ENCODE data around the gene SMIM12. TPM values are rescaled to one million over a fixed set of nuclear protein-coding genes. Genes with fewer than 3 reads are reported as not detected.

The SMIM12 gene
- total and polyA plus RNA-seq, 2 of the 8 experiments (the other 6 are each of a cell fraction or from before 2014, with no cell fraction given) = 40.9 to 49.2 TPM

GRCh38 chr1:34833711-34834110 lies 25.8 kb downstream of the SMIM12 start:
- Histone ChIP-seq H4K8ac (ENCODE audit: extremely low read depth, insufficient read depth, low read length) (no peak overlapping the region), H4K91ac (replicated peaks; ENCODE audit: insufficient read length, low read length) (no peak overlapping the region), H3K79me1 (ENCODE audit: low read depth, low read length) (no peaks in the 10 kb centered on the region), H3K23me2 (ENCODE audit: low read depth, low read length) (no peaks in the 10 kb centered on the region; the same call in 1 of the 2 replicates), H3K56ac (replicated peaks; ENCODE audit: insufficient read length, low read depth, low read length) (no peak overlapping the region), H3K4me3 (ENCODE audit: extremely low read depth in 1 of 4, insufficient read depth in 2 of 4, low read depth in 3 of 4, low read length in 4 of 4) (no peak overlapping the region), H3K14ac (ENCODE audit: insufficient read length) (no peak overlapping the region), H2BK5ac (ENCODE audit: low read depth, low read length) (no peak overlapping the region), H3K79me2 (ENCODE audit: control insufficient read depth in 1 of 2, insufficient read depth in 2 of 2, low read length in 2 of 2) (no peaks in the 10 kb centered on the region), H3K4me2 (ENCODE audit: insufficient read depth in 1 of 2, low read depth in 2 of 2, low read length in 2 of 2) (no peak overlapping the region), H3K9ac (replicated peaks in 1 of 4; ENCODE audit: extremely low read depth in 1 of 4, low read depth in 3 of 4, low read length in 3 of 4) (no peak overlapping the region), H2BK15ac (ENCODE audit: low read length) (no peak overlapping the region), H3K18ac (ENCODE audit: extremely low read depth, low read length) (no peak overlapping the region), H2BK120ac (replicated peaks; ENCODE audit: low read depth, low read length) (no peak overlapping the region), H4K5ac (ENCODE audit: insufficient read length, low read depth, low read length) (no peak overlapping the region), H3K36me3 (ENCODE audit: control insufficient read depth in 2 of 4, insufficient read depth in 4 of 4, low read length in 3 of 4) (no peaks in the 10 kb centered on the region), H3K9me3 (ENCODE audit: insufficient read depth in 2 of 2, low read depth in 1 of 2, low read length in 1 of 2) (no peaks in the 10 kb centered on the region), H3K23ac (ENCODE audit: insufficient read length) (no peak overlapping the region), H2AFZ (ENCODE audit: low read length) (no peak overlapping the region), H3K27ac (ENCODE audit: low read depth, low read length) (no peak overlapping the region), H4K20me1 (replicated peaks in 1 of 2; ENCODE audit: control insufficient read depth in 1 of 2, insufficient read depth in 2 of 2, low read length in 2 of 2) (no peaks in the 10 kb centered on the region), H3K4ac (replicated peaks; ENCODE audit: insufficient read length, low read depth, low read length) (no peak overlapping the region), H3K4me1 (replicated peaks in 1 of 4; ENCODE audit: control insufficient read depth in 3 of 4, insufficient read depth in 4 of 4, low read length in 3 of 4) (no peaks in the 10 kb centered on the region; a peak in 1 of 7 replicates), H2BK20ac (ENCODE audit: low read length) (no peak overlapping the region), H3K27me3 (replicated peaks in 1 of 4; ENCODE audit: control insufficient read depth in 3 of 4, extremely low read depth in 1 of 4, insufficient read depth in 3 of 4, low read length in 3 of 4) (no peaks in the 10 kb centered on the region), H2BK12ac (ENCODE audit: low read depth, low read length) (no peak overlapping the region), H2AK5ac (ENCODE audit: low read depth, low read length) (no peak overlapping the region)
- ChIA-PET POLR2A (ENCODE audit: partially characterized antibody) (interaction anchor here (0.7 kb wide), 1 partner anchor 38 kb away, joined by 3 read pairs; no protein-coding TSS in a partner anchor), CTCF (ENCODE audit: partially characterized antibody) (interaction anchor here (0.9 to 2.6 kb wide), 3 partner anchors 9 to 52 kb away, joined by 3 to 14 read pairs (median 4); no protein-coding TSS in a partner anchor)
- peak in 1 of 2 experiments; percentile 1 for DNase-seq (ENCODE audit: low read depth in 1 of 2, low spot score in 2 of 2)
- TF ChIP-seq TAF1 (IDR thresholded peaks at IDR 0.05; ENCODE audit: low read depth, low read length) (no peak), RBBP5 (IDR thresholded peaks at IDR 0.05; ENCODE audit: borderline replicate concordance, low read depth, low read length) (no peak), RAD21 (IDR thresholded peaks at IDR 0.05 in 1 of 2, conservative IDR thresholded peaks at IDR 0.05 in 1 of 2; ENCODE audit: low read depth in 2 of 2, low read length in 2 of 2) (no peak), NANOG (IDR thresholded peaks at IDR 0.05; ENCODE audit: insufficient read depth, low read depth, low read length, poor library complexity, severe bottlenecking) (no peak), NRF1 (IDR thresholded peaks at IDR 0.05; ENCODE audit: low read depth, low read length) (no peak), CEBPB (IDR thresholded peaks at IDR 0.05; ENCODE audit: low read depth, low read length) (no peak), RXRA (IDR thresholded peaks at IDR 0.05; ENCODE audit: insufficient read depth, low read depth, low read length) (no peak), SP4 (IDR thresholded peaks at IDR 0.05; ENCODE audit: low read length) (no peak)
- TF ChIP-seq, protein P1, sequence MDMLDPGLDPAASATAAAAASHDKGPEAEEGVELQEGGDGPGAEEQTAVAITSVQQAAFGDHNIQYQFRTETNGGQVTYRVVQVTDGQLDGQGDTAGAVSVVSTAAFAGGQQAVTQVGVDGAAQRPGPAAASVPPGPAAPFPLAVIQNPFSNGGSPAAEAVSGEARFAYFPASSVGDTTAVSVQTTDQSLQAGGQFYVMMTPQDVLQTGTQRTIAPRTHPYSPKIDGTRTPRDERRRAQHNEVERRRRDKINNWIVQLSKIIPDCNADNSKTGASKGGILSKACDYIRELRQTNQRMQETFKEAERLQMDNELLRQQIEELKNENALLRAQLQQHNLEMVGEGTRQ (IDR thresholded peaks at IDR 0.05; ENCODE audit: low read length) = no peak
- TF ChIP-seq, protein P2, sequence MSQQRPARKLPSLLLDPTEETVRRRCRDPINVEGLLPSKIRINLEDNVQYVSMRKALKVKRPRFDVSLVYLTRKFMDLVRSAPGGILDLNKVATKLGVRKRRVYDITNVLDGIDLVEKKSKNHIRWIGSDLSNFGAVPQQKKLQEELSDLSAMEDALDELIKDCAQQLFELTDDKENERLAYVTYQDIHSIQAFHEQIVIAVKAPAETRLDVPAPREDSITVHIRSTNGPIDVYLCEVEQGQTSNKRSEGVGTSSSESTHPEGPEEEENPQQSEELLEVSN (IDR thresholded peaks at IDR 0.05) = no peak
- 80% methylated on average over 1 of the region's 1 CpG; no CpG with 5 or more reads in 1 of the 2 experiments for WGBS, 2 experiments (ENCODE audit: extremely low coverage in 1 of 2, insufficient coverage in 1 of 2, insufficient read length in 1 of 2, insufficient replicate concordance in 2 of 2, low coverage in 1 of 2, low lambda C conversion rate in 2 of 2, missing lambda C conversion rate in 1 of 2)
- no peak for FAIRE-seq
